GM21367 (cell line): ENCODE data around the gene TM7SF2.

Experiments used
- ATAC-seq: cut with Tn5 transposase; IDR thresholded peaks from one replicate; pipeline ENCODE4 v1.9.1; 2021; ENCODE audit not compliant: unreplicated experiment

The TM7SF2 gene

GRCh38 chr11:65150509-65151299, 39.0 kb downstream of the TM7SF2 start:
- no peak for ATAC-seq

GRCh38 chr11:65151331-65151899, 39.7 kb downstream of the TM7SF2 start:
- no peak for ATAC-seq

GRCh38 chr11:65152122-65152521, 40.5 kb downstream of the TM7SF2 start:
- no peak for ATAC-seq

GRCh38 chr11:65156256-65156655, 44.6 kb downstream of the TM7SF2 start:
- ATAC-seq = no peak

DNA sequence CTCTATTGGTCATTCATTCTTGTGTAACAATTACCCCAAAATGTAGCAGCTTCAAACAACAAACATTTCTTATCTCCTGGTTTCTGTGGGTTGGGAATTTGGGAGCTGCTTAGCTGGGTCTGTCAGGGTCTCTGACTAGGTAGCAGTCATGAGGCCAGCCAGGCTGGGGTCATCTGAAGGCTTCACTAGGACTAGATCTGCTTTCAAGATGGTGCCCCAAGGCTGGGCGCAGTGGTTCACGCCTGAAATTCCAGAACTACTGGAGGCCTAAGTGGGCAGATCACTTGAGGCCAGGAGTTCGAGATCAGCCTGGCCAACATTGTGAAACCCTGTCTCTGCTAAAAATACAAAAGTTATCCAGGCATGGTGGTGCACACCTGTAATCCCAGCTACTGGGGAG, 45.3 kb downstream of the TM7SF2 start:
- ATAC-seq = no peak

DNA sequence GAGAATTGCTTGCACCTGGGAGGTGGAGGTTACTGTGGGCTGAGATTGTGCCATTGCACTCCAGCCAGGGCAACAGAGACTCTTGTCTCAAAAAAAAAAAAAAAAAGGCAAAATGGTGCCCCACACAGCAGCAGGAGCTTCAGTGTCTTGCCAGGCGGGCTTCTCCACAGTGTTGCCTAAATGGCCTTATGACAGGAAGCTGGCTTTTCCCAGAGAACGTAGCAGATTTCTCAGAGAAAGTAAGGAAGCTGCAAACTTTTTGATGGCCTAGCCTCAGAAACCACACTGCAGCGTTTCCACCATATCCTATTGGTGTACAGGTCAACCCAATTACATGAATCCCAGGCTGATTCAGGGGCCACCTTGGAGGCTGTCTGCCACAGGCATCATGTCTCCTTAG, 45.7 kb downstream of the TM7SF2 start:
- no peak for ATAC-seq

DNA sequence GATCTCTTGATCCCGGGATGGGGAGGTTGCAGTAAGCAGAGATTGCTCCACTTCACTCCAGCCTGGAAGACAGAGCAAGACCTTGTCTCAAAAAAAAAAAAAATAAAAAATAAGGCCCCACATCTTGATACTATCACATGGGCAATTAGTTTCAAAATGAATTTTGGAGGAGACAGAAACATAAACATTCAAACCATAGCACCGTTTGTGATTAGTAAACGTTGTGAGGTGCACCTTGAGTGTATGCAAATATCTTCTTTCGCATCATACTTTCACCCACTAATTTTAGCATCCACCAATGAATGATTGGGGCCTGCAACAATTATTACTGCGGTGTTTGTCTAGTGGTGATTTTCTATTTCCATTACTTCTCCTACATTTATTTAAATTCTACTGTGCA, 47.3 kb downstream of the TM7SF2 start:
- ATAC-seq = no peak

GRCh38 chr11:65160643-65161042, 49.0 kb downstream of the TM7SF2 start:
- ATAC-seq = no peak

DNA sequence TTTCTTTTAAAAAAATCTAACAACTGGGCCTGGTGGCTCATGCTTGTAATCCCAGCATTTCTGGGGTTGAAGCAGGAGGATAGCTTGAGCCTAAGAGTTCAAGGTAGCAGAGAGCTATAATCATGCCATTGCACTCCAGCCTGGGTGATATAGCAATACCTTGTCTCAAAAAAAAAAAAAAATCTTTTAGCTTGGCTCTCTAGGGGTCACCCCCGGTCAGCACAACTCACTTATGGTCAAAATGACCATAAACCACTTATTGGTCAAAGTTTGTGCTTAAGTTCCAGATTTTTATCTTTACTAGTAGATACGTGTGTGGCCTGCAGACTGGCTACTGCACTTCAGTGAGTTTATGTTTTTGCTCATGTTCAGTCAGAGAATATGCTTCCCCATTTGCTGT, 52.0 kb downstream of the TM7SF2 start:
- no peak for ATAC-seq
